Measurements from ENCODE around the gene PCDH9. TPM values are rescaled to one million over a fixed set of nuclear protein-coding genes. Genes with fewer than 3 reads are reported as not detected.

PCDH9 gene
- total RNA-seq, 1 donor from 2014 or later = 29.7 TPM

GRCh38 chr13:67273001-67273400, 42.9 kb upstream of the PCDH9 start:
- H3K9me3 Mint-ChIP-seq = peaks cover 24% of the 10 kb centered on the region
- no peaks in the 10 kb centered on the region for H3K36me3 Mint-ChIP-seq
- TF ChIP-seq CTCF (IDR thresholded peaks at IDR 0.05; ENCODE audit: unreplicated experiment) = no peak
- DNase-seq (ENCODE audit: low spot score in 2 of 2, unreplicated experiment in 2 of 2) = no peak
- H3K27ac Mint-ChIP-seq = no peak overlapping the region
- no peak overlapping the region for H3K4me3 Mint-ChIP-seq
- H3K27me3 Mint-ChIP-seq (ENCODE audit: low read depth) = no peaks in the 10 kb centered on the region
- peaks cover 5% of the 10 kb centered on the region for H3K4me1 Mint-ChIP-seq

DNA sequence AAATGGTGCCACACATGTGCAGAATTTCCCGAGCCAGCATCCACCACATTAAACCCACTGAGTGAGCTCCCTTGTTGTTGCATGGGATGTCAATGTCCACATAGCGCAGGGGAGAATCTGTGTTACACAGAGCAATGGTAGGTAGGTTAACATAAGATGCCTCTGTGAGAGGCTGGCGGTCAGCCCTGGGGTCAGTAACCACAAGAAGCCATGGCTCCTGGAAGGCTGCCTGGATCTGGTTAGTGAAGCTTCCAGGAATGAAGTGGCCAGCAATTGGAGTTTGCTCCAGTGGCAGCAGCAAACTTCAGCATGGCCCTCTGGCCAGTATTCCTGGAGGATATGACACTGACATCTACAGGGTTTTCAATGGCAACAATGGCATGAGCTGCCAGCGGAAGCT, 37.0 kb upstream of the PCDH9 start:
- H3K4me1 Mint-ChIP-seq = no peaks in the 10 kb centered on the region
- peaks cover 17% of the 10 kb centered on the region for H3K9me3 Mint-ChIP-seq
- no peak overlapping the region for H3K4me3 Mint-ChIP-seq
- H3K36me3 Mint-ChIP-seq = no peaks in the 10 kb centered on the region
- H3K27me3 Mint-ChIP-seq (ENCODE audit: low read depth) = no peaks in the 10 kb centered on the region
- TF ChIP-seq CTCF (IDR thresholded peaks at IDR 0.05; ENCODE audit: unreplicated experiment) = no peak
- no peak overlapping the region for H3K27ac Mint-ChIP-seq
- DNase-seq (ENCODE audit: low spot score in 2 of 2, unreplicated experiment in 2 of 2) = no peak

DNA sequence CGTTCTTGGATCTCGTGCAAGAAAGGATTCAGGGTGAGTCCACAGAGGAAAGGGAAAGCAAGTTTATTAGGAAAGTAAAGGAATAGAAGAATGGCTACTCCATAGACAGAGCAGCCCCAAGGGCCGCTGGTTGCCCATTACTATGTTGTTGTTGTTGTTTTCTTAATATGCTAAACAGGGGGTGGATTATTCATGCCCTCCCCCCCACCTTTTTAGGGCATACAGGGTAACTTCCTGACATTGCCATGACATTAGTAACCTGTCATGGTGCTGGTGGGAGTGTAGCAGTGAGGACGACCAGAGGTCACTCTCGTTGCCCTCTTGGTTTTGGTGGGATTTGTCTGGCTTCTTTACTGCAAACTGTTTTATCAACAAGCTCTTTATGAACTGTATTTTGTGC, 29.1 kb upstream of the PCDH9 start:
- Mint-ChIP-seq H3K36me3 (no peaks in the 10 kb centered on the region), H3K27ac (no peak overlapping the region), H3K27me3 (ENCODE audit: low read depth) (no peaks in the 10 kb centered on the region), H3K4me1 (no peaks in the 10 kb centered on the region), H3K4me3 (no peak overlapping the region), H3K9me3 (no peaks in the 10 kb centered on the region)
- TF ChIP-seq CTCF (IDR thresholded peaks at IDR 0.05; ENCODE audit: unreplicated experiment) = no peak
- DNase-seq (ENCODE audit: low spot score in 2 of 2, unreplicated experiment in 2 of 2) = no peak

GRCh38 chr13:67258482-67258881, 28.3 kb upstream of the PCDH9 start:
- no peak overlapping the region for H3K27ac Mint-ChIP-seq
- no peaks in the 10 kb centered on the region for H3K27me3 Mint-ChIP-seq (ENCODE audit: low read depth)
- no peak for TF ChIP-seq CTCF (IDR thresholded peaks at IDR 0.05; ENCODE audit: unreplicated experiment)
- H3K4me1 Mint-ChIP-seq = no peaks in the 10 kb centered on the region
- no peak overlapping the region for H3K4me3 Mint-ChIP-seq
- no peak for DNase-seq (ENCODE audit: low spot score in 2 of 2, unreplicated experiment in 2 of 2)
- H3K36me3 Mint-ChIP-seq = no peaks in the 10 kb centered on the region
- no peaks in the 10 kb centered on the region for H3K9me3 Mint-ChIP-seq

DNA sequence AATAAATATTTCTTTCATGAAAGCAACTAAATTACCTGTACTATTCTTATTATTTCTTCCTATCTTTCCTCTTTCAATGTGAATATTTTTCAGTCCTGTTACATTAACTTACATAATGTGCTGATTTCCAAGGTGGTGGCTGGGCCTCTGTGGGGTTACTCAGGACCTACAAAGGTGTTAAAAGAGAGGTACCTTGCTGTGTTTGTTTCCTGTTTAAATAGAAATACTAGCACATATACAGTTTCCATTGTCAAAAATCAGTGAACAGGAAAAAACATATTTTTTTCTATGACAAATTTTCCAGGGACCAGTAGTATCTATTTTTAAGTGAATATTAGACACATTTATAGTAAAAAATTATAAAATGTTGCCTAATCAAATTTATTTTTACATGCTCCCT, 8.7 kb upstream of the PCDH9 start:
- no peak overlapping the region for H3K4me3 Mint-ChIP-seq
- TF ChIP-seq CTCF (IDR thresholded peaks at IDR 0.05; ENCODE audit: unreplicated experiment) = no peak
- no peak for DNase-seq (ENCODE audit: low spot score in 2 of 2, unreplicated experiment in 2 of 2)
- H3K9me3 Mint-ChIP-seq = no peaks in the 10 kb centered on the region
- peaks cover 14% of the 10 kb centered on the region for H3K4me1 Mint-ChIP-seq
- no peaks in the 10 kb centered on the region for H3K36me3 Mint-ChIP-seq
- H3K27me3 Mint-ChIP-seq (ENCODE audit: low read depth) = no peaks in the 10 kb centered on the region
- H3K27ac Mint-ChIP-seq = no peak overlapping the region

DNA sequence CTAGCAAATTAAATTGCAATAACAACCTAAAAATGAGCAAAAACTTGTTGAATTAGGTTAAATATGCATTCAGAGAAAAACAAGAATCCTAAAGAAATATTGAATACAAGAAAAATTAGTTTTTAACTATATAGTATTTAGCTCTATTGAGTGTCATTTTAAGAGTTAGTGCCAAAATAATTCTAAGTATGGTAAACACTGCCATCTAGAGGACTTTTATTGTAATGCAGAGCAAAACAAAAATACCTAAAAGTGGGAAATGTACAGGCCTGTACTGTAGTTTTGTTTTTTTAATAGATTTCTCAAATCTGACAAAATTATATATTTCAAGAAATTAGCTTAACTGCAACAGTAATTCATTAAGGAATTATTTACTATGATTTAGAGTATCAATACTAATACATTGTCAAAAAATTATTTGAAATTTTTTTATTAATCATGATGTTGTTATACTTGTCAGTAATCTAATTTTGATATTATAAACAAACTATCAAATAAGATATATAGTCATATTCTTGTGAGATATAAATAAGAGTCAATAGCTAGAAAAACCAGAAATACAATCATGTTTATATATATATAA, 8.2 kb upstream of the PCDH9 start:
- DNase-seq (ENCODE audit: low spot score in 2 of 2, unreplicated experiment in 2 of 2) = no peak
- TF ChIP-seq CTCF (IDR thresholded peaks at IDR 0.05; ENCODE audit: unreplicated experiment) = peak; percentile 93
- Mint-ChIP-seq H3K36me3 (no peaks in the 10 kb centered on the region), H3K4me3 (no peak overlapping the region), H3K9me3 (no peaks in the 10 kb centered on the region), H3K27me3 (ENCODE audit: low read depth) (no peaks in the 10 kb centered on the region), H3K27ac (no peak overlapping the region), H3K4me1 (peaks cover 14% of the 10 kb centered on the region)
